PC-3 (cell line): ENCODE measurements around the gene TBC1D5. TPM values are rescaled to one million over a fixed set of nuclear protein-coding genes. Genes with fewer than 3 reads are reported as not detected.

ENCODE experiments used
- ATAC-seq: fragments of 200-7000 bp; cut with Tn5 transposase; 2 replicates; pipeline ENCODE4 v1.9.1; 2020; ENCODE audit warnings: mild to moderate bottlenecking, moderate library complexity
- BruUV-seq: library from RNA; stranded (reverse); fragments of 400-500 nt; replicated peaks from 2 replicates; lab custom pipeline; 2021; lab: Mats Ljungman, UMichigan
- CTCF ChIA-PET: fragments of 300-600 bp; sonication (Branson Sonifier 250); formaldehyde crosslinking; loops from one replicate; lab custom pipeline; 2022; ENCODE audit warnings: antibody characterized with exemption; lab: Charles Lee
- POLR2A ChIA-PET: fragments of 300-600 bp; sonication (Branson Sonifier 250); formaldehyde crosslinking; loops from one replicate; lab custom pipeline; 2022; ENCODE audit warnings: antibody characterized with exemption; ENCODE audit not compliant: unreplicated experiment; lab: Charles Lee
- DNase-seq: peaks from one replicate; pipeline ENCODE4 v3.0.0-alpha.2; 2015
- H2AFZ ChIP-seq: fragments of 300-600 bp; sonication (generic); 2 replicates; pipeline ENCODE4 v1.6.0; 2016; ENCODE audit warnings: antibody characterized with exemption, low read length
- H3F3A ChIP-seq: fragments of 300-600 bp; sonication (generic); one replicate; pipeline ENCODE4 v1.6.0; 2017; ENCODE audit warnings: antibody characterized with exemption, low read length, control low read depth, mild to moderate bottlenecking; ENCODE audit not compliant: unreplicated experiment
- H3K27ac ChIP-seq: fragments of 300-600 bp; sonication (generic); 2 replicates; pipeline ENCODE4 v1.5.1; 2016; ENCODE audit warnings: mild to moderate bottlenecking, low read length
- H3K27me3 ChIP-seq: fragments of 300-600 bp; sonication (generic); 2 replicates; pipeline ENCODE4 v1.6.1; 2016; ENCODE audit warnings: low read length, mixed read lengths
- H3K36me3 ChIP-seq: fragments of 300-600 bp; sonication (generic); 2 replicates; pipeline ENCODE4 v1.6.1; 2016; ENCODE audit warnings: low read depth, mixed run types, low read length, mixed read lengths
- H3K4me1 ChIP-seq: fragments of 300-600 bp; sonication (generic); 2 replicates; pipeline ENCODE4 v1.5.1; 2016; ENCODE audit warnings: low read length; ENCODE audit not compliant: insufficient read depth
- H3K4me2 ChIP-seq: fragments of 300-600 bp; sonication (generic); 2 replicates; pipeline ENCODE4 v1.6.0; 2016; ENCODE audit warnings: low read length
- H3K4me3 ChIP-seq: fragments of 300-600 bp; sonication (generic); 2 replicates; pipeline ENCODE4 v1.5.1; 2016; ENCODE audit warnings: mild to moderate bottlenecking, low read length, mixed read lengths
- H3K79me2 ChIP-seq: fragments of 300-600 bp; sonication (generic); 2 replicates; pipeline ENCODE4 v1.6.1; 2017; ENCODE audit warnings: low read length, mixed read lengths
- H3K9ac ChIP-seq: fragments of 300-600 bp; sonication (generic); 2 replicates; pipeline ENCODE4 v1.6.0; 2016; ENCODE audit warnings: mild to moderate bottlenecking, low read length
- H3K9me2 ChIP-seq: fragments of 300-600 bp; sonication (generic); replicated peaks from 2 replicates; pipeline ENCODE4 v1.6.1; 2016; ENCODE audit warnings: mixed run types, low read length, mixed read lengths
- H3K9me3 ChIP-seq: fragments of 300-600 bp; sonication (generic); 2 replicates; pipeline ENCODE4 v1.6.1; 2016; ENCODE audit warnings: low read length, mixed read lengths
- H4K20me1 ChIP-seq: fragments of 300-600 bp; sonication (generic); 2 replicates; pipeline ENCODE4 v1.6.1; 2016; ENCODE audit warnings: low read length, mixed read lengths
- EZH2 ChIP-seq: fragments of 300-600 bp; sonication (generic); IDR thresholded peaks from one replicate; pipeline ENCODE4 v1.6.1; 2017; ENCODE audit warnings: antibody characterized with exemption, mild to moderate bottlenecking, low read length; ENCODE audit not compliant: unreplicated experiment
- EZH2phosphoT487 ChIP-seq: fragments of 300-600 bp; sonication (generic); IDR thresholded peaks from 2 replicates; pipeline ENCODE4 v1.6.1; 2018; ENCODE audit warnings: mild to moderate bottlenecking, antibody characterized with exemption, low read length, borderline replicate concordance
- intact Hi-C: fragments of 100-400 bp; cut with micrococcal nuclease; formaldehyde crosslinking; loops from 2 replicates; pipeline ENCODE4 v1.9.0; 2023
- total RNA-seq: library from RNA; depleted of rRNA; stranded (reverse); fragments of >200 nt; gene quantifications from 2 replicates; pipeline ENCODE4 v1.2.3, GENCODE V29; 2014
- TF ChIP-seq, protein P1 (sequence below): fragments of 300-600 bp; sonication (generic); conservative IDR thresholded peaks from 2 replicates; pipeline ENCODE4 v1.5.1; 2017; ENCODE audit warnings: antibody characterized with exemption, low read depth, mild to moderate bottlenecking, low read length

The TBC1D5 gene
- total RNA-seq, 1 experiment from 2014 or later = 54.5 TPM

- no peaks in the 10 kb centered on the region for H3F3A ChIP-seq
- TF ChIP-seq EZH2phosphoT487 = no peak
- TF ChIP-seq EZH2 = no peak
- TF ChIP-seq, protein P1, sequence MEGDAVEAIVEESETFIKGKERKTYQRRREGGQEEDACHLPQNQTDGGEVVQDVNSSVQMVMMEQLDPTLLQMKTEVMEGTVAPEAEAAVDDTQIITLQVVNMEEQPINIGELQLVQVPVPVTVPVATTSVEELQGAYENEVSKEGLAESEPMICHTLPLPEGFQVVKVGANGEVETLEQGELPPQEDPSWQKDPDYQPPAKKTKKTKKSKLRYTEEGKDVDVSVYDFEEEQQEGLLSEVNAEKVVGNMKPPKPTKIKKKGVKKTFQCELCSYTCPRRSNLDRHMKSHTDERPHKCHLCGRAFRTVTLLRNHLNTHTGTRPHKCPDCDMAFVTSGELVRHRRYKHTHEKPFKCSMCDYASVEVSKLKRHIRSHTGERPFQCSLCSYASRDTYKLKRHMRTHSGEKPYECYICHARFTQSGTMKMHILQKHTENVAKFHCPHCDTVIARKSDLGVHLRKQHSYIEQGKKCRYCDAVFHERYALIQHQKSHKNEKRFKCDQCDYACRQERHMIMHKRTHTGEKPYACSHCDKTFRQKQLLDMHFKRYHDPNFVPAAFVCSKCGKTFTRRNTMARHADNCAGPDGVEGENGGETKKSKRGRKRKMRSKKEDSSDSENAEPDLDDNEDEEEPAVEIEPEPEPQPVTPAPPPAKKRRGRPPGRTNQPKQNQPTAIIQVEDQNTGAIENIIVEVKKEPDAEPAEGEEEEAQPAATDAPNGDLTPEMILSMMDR = no peak
- H3K9me3 ChIP-seq = no peaks in the 10 kb centered on the region
- no peak overlapping the region for H3K4me2 ChIP-seq
- BruUV-seq = no TSS peak
- no peaks in the 10 kb centered on the region for H4K20me1 ChIP-seq
- no peaks in the 10 kb centered on the region for H3K36me3 ChIP-seq
- no peaks in the 10 kb centered on the region for H3K9me2 ChIP-seq
- H3K9ac ChIP-seq = no peak overlapping the region
- no peaks in the 10 kb centered on the region for H3K27me3 ChIP-seq
- no peak overlapping the region for H3K27ac ChIP-seq
- DNase-seq (no peak), ATAC-seq (no peak)
- H3K4me3 ChIP-seq = no peak overlapping the region
- 0 out of 2 replicates have a peak, but pooled peaks cover 3% of the 10 kb centered on the region for H3K79me2 ChIP-seq
- ChIA-PET CTCF (no interaction called here), POLR2A (no interaction called here)
- peaks cover 11% of the 10 kb centered on the region for H3K4me1 ChIP-seq
- intact Hi-C loops = no loop called here
- no peak overlapping the region for H2AFZ ChIP-seq
Measured at GRCh38 chr3:17629400-17629799, 113.0 kb downstream of the TBC1D5 start.

DNA sequence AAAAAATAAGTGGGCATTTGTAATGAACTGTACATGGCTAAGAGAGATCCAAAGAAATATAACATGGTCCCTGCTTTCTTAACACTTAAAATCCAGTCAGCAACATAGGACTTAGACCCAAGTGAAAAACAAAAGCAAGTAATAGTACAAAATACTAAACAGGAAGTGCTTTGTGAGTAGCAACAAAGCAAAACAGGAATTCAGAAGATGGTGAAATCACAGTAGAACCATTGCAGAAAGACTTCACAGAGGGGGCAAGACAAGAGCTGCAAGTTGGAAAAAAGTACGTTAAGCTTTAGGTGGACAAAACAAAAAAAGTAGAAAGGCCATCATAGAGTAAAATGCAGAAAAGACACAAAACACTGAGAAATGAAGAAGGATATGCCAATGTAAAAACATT is 116.0 kb downstream of the TBC1D5 start:
- CTCF ChIA-PET = interaction anchor here (0.7 kb wide), 1 partner anchor 281 kb away, joined by 3 read pairs; no protein-coding TSS in a partner anchor
- H3K27ac ChIP-seq = no peak overlapping the region
- H3K4me3 ChIP-seq = no peak overlapping the region
- H4K20me1 ChIP-seq = no peaks in the 10 kb centered on the region
- no peak overlapping the region for H3K4me2 ChIP-seq
- no peaks in the 10 kb centered on the region for H3F3A ChIP-seq
- POLR2A ChIA-PET = no interaction called here
- H3K9me2 ChIP-seq = no peaks in the 10 kb centered on the region
- H3K27me3 ChIP-seq = no peaks in the 10 kb centered on the region
- H3K36me3 ChIP-seq = no peaks in the 10 kb centered on the region
- intact Hi-C loops = no loop called here
- no peaks in the 10 kb centered on the region for H3K9me3 ChIP-seq
- no TSS peak for BruUV-seq
- H3K79me2 ChIP-seq = 0 out of 2 replicates have a peak, but pooled peaks cover 3% of the 10 kb centered on the region
- ATAC-seq (no peak), DNase-seq (no peak)
- H3K4me1 ChIP-seq = no peaks in the 10 kb centered on the region
- H3K9ac ChIP-seq = no peak overlapping the region
- no peak overlapping the region for H2AFZ ChIP-seq
- TF ChIP-seq EZH2phosphoT487 = no peak
- TF ChIP-seq EZH2 = no peak
- TF ChIP-seq, protein P1 = no peak

DNA sequence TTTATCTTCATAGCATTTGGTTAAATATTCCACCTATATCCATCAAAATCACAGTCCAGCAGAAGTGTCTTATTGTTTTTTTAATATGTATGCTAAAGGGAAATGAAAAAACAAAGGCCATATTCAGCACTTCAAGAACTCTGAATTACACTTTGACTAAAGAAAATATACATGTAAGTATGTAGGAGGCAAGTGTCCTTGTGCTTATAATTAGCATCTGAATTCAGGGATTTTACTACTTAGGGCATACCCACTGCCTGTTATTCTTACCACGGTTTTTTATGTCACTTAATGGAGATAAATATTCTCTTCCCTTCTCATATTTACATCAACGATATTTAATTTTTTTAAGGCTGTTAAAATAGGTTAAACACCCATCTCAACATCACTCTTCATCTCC is 117.3 kb downstream of the TBC1D5 start:
- Histone ChIP-seq H3K27ac (no peak overlapping the region), H3K4me1 (no peaks in the 10 kb centered on the region), H3K4me3 (no peak overlapping the region), H3K27me3 (no peaks in the 10 kb centered on the region), H3K9me2 (no peaks in the 10 kb centered on the region), H3K36me3 (no peaks in the 10 kb centered on the region), H3K9ac (no peak overlapping the region), H4K20me1 (no peaks in the 10 kb centered on the region), H3F3A (no peaks in the 10 kb centered on the region), H3K79me2 (0 out of 2 replicates have a peak, but pooled peaks cover 3% of the 10 kb centered on the region), H3K4me2 (no peak overlapping the region), H3K9me3 (no peaks in the 10 kb centered on the region), H2AFZ (no peak overlapping the region)
- BruUV-seq = no TSS peak
- DNase-seq (no peak), ATAC-seq (no peak)
- CTCF ChIA-PET = no interaction called here
- TF ChIP-seq EZH2 = no peak
- TF ChIP-seq EZH2phosphoT487 = no peak
- TF ChIP-seq, protein P1 = no peak
- POLR2A ChIA-PET = no interaction called here
- intact Hi-C loops = no loop called here
